B cell (primary cell): Measurements from ENCODE around the gene FAM114A2. TPM values are rescaled to one million over a fixed set of nuclear protein-coding genes. Genes with fewer than 3 reads are reported as not detected.

Experiments used
- ATAC-seq: fragments of 200-7000 bp; cut with Tn5 transposase; one replicate; pipeline ENCODE4 v1.10.0; 2021; ENCODE audit warnings: low read depth, mild to moderate bottlenecking, moderate number of reproducible peaks, moderate library complexity
- CTCF ChIA-PET: fragments of 350-600 bp; sonication (Branson Sonifier 250); formaldehyde crosslinking; loops from one replicate; lab custom pipeline; 2021; ENCODE audit warnings: antibody characterized with exemption, inconsistent platforms; lab: Charles Lee
- POLR2A ChIA-PET: fragments of 350-600 bp; sonication (Branson Sonifier 250); formaldehyde crosslinking; loops from one replicate; lab custom pipeline; 2021; ENCODE audit warnings: antibody characterized with exemption; lab: Charles Lee
- DNase-seq: peaks from one replicate; pipeline ENCODE4 v3.0.0; 2013
- H2AFZ ChIP-seq: 2 replicates; pipeline ENCODE4 v1.6.1; 2012; ENCODE audit warnings: mild to moderate bottlenecking, low read depth, low read length; ENCODE audit not compliant: insufficient read depth, poor library complexity, severe bottlenecking
- H3K27ac ChIP-seq, 2 donors: 1 replicate in 1 of 2; 2 replicates in 1 of 2; pipeline ENCODE4 v1.5.1; 2012 to 2013; ENCODE audit warnings: low read length in 2 of 2, mild to moderate bottlenecking in 2 of 2, moderate library complexity in 1 of 2
- H3K27me3 ChIP-seq, 4 experiments: fragments of 200-600 bp in 1 of 4; sonication (generic) in 1 of 4; replicated peaks in 1 of 4; 1 replicate in 2 of 4; 2 replicates in 2 of 4; pipeline versions ENCODE4 v1.6.1 to v1.7.0; 2013 to 2016; ENCODE audit warnings: low read length in 3 of 4, mild to moderate bottlenecking in 2 of 4, mixed read lengths in 1 of 4, moderate library complexity in 1 of 4; ENCODE audit not compliant: insufficient read depth in 4 of 4, control insufficient read depth in 3 of 4; ENCODE audit errors: control extremely low read depth in 1 of 4
- H3K36me3 ChIP-seq, 2 experiments: replicated peaks in 1 of 2; 1 replicate in 1 of 2; 2 replicates in 1 of 2; pipeline versions ENCODE4 v1.6.1 to v1.7.1; 2013; ENCODE audit warnings: low read length in 1 of 2; ENCODE audit not compliant: insufficient read depth in 2 of 2, control insufficient read depth in 1 of 2; ENCODE audit errors: control extremely low read depth in 1 of 2, extremely low read depth in 1 of 2
- H3K4me1 ChIP-seq, 2 donors: fragments of 200-600 bp in 1 of 2; sonication (generic) in 1 of 2; 1 replicate in 1 of 2; 2 replicates in 1 of 2; pipeline versions ENCODE4 v1.5.1 to v1.6.1; 2013 to 2017; ENCODE audit warnings: low read length in 2 of 2; ENCODE audit not compliant: control insufficient read depth in 2 of 2, insufficient read depth in 2 of 2
- H3K4me2 ChIP-seq: replicated peaks from 2 replicates; pipeline ENCODE3; 2012; ENCODE audit warnings: mild to moderate bottlenecking, low read depth, low read length; ENCODE audit not compliant: poor library complexity, severe bottlenecking
- H3K4me3 ChIP-seq, 5 experiments: fragments of 200-600 bp in 1 of 5; sonication (generic) in 1 of 5; 1 replicate in 3 of 5; 2 replicates in 2 of 5; pipeline versions ENCODE4 v1.5.1 to v1.7.0; 2011 to 2016; ENCODE audit warnings: low read length in 4 of 5, mild to moderate bottlenecking in 4 of 5, low read depth in 2 of 5, control low read depth in 1 of 5, moderate library complexity in 1 of 5; ENCODE audit not compliant: insufficient read depth in 1 of 5; ENCODE audit errors: control extremely low read depth in 1 of 5, extremely low read depth in 1 of 5
- H3K79me2 ChIP-seq: fragments of 200-600 bp; sonication (generic); one replicate; pipeline ENCODE4 v1.6.0; 2016; ENCODE audit warnings: low read length; ENCODE audit not compliant: control insufficient read depth, insufficient read depth
- H3K9ac ChIP-seq: fragments of 200-600 bp; sonication (generic); 2 replicates; pipeline ENCODE4 v1.6.1; 2017; ENCODE audit warnings: mild to moderate bottlenecking, low read length, moderate library complexity
- H3K9me3 ChIP-seq, 3 donors: one replicate each; pipeline versions ENCODE4 v1.6.1 to v1.7.1; 2013; ENCODE audit warnings: low read length in 2 of 3; ENCODE audit not compliant: control insufficient read depth in 2 of 3, insufficient read depth in 1 of 3; ENCODE audit errors: control extremely low read depth in 1 of 3
- H4K20me1 ChIP-seq: 2 replicates; pipeline ENCODE4 v1.6.0; 2012; ENCODE audit warnings: mild to moderate bottlenecking, low read length; ENCODE audit not compliant: insufficient read depth, control insufficient read depth, poor library complexity, severe bottlenecking
- H3K27ac Mint-ChIP-seq: one replicate; pipeline ENCODE4 v1.8.0; 2021; ENCODE audit warnings: mixed read lengths
- H3K27me3 Mint-ChIP-seq: one replicate; pipeline ENCODE4 v1.8.0; 2021; ENCODE audit warnings: mixed read lengths
- H3K4me1 Mint-ChIP-seq: one replicate; pipeline ENCODE4 v1.8.0; 2021; ENCODE audit warnings: mixed read lengths
- H3K4me3 Mint-ChIP-seq: one replicate; pipeline ENCODE4 v1.8.0; 2021; ENCODE audit warnings: mixed read lengths
- H3K9me3 Mint-ChIP-seq: one replicate; pipeline ENCODE4 v1.8.0; 2022; ENCODE audit warnings: mixed read lengths; ENCODE audit not compliant: insufficient read depth
- EZH2 ChIP-seq: IDR thresholded peaks from 2 replicates; pipeline ENCODE4 v1.6.1; 2012; ENCODE audit warnings: borderline replicate concordance, low read depth, mild to moderate bottlenecking, moderate library complexity, low read length; ENCODE audit not compliant: insufficient read depth, poor library complexity, severe bottlenecking
- WGBS: methylation state at CpG from one replicate; pipeline ENCODE4 v1.1.5; 2013; ENCODE audit warnings: missing lambda C conversion rate; ENCODE audit not compliant: insufficient coverage; 5-methylcytosine and 5-hydroxymethylcytosine counted together
- intact Hi-C: fragments of 100-400 bp; cut with micrococcal nuclease; formaldehyde crosslinking; loops from one replicate; pipeline ENCODE4 v1.10.0; 2022
- polyA plus RNA-seq: library from polyadenylated mRNA; depleted of rRNA; stranded (reverse); fragments of >200 nt; gene quantifications from 2 replicates; pipeline ENCODE4 v1.2.3, GENCODE V29; 2012
- total RNA-seq, 2 donors: library from RNA; stranded (reverse); fragments of 120-200 nt in 1 of 2; gene quantifications; 1 replicate in 1 of 2; 2 replicates in 1 of 2; pipeline versions ENCODE4 v1.2.3 to v1.2.4, GENCODE V29; 2013 to 2022
- TF ChIP-seq, protein P1 (sequence below): fragments of 200-600 bp; IDR thresholded peaks from one replicate; pipeline ENCODE4 v1.8.0; 2022; ENCODE audit warnings: antibody characterized with exemption, mild to moderate bottlenecking

Gene FAM114A2
- total and polyA plus RNA-seq, 2 donors (not counting 1 experiment from before 2014, with no cell fraction given), result 6.0 to 34.2 TPM

DNA sequence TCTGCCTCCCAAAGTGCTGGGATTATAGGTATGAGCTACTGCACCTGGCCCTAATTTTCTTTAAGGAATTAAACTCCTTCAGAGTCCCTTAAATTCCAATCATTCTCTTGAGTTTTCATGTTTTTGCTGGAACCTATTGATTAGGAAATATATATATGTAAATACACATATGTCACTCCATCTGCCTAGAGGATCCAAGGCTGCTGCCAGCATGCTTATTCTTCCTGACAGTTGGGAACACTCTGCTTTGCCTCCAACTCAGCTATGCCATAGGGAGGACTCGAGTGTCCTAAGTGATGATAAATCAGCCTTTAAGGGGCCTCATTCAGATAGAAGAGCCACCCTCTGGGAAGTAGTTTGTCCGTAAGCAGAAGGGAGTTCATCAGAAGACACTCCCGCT, 21.9 kb upstream of the FAM114A2 start:
- H3K27ac Mint-ChIP-seq, result no peak overlapping the region
- 92% methylated on average over 2 of the region's 3 CpGs for WGBS

DNA sequence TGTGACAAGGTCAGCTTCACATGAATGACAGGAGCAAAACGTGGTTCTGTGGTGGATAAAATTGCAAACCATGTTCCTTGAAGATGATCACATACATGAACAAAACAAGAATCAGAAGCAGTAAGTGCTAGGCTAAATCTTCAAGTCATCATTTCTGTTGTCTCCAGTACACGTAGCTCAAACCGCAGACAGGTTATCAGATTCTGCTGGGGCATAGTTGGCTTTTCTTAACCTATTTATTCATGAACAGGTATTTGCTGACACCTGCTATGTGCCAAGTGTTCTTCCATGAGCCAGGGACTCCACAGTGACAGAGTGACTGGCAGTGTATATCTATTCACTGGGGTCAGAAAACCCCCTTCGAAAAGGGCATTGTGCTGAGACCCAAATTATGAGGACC, 20.9 kb upstream of the FAM114A2 start:
- ATAC-seq (no peak), DNase-seq (no peak)
- no peak overlapping the region for H3K9ac ChIP-seq
- Mint-ChIP-seq H3K9me3 (no peaks in the 10 kb centered on the region), H3K4me1 (peaks cover 24% of the 10 kb centered on the region), H3K27me3 (no peaks in the 10 kb centered on the region), H3K4me3 (no peak overlapping the region), H3K27ac (no peak overlapping the region)
- H3K27ac ChIP-seq, result no peak overlapping the region
- peaks cover 0 to 4% of the 10 kb centered on the region in 2 experiments for H3K36me3 ChIP-seq
- H3K27me3 ChIP-seq, result no peaks in the 10 kb centered on the region
- no peaks in the 10 kb centered on the region for H3K9me3 ChIP-seq
- H3K4me3 ChIP-seq, result no peak overlapping the region
- no peaks in the 10 kb centered on the region for H3K79me2 ChIP-seq
- TF ChIP-seq, protein P1, sequence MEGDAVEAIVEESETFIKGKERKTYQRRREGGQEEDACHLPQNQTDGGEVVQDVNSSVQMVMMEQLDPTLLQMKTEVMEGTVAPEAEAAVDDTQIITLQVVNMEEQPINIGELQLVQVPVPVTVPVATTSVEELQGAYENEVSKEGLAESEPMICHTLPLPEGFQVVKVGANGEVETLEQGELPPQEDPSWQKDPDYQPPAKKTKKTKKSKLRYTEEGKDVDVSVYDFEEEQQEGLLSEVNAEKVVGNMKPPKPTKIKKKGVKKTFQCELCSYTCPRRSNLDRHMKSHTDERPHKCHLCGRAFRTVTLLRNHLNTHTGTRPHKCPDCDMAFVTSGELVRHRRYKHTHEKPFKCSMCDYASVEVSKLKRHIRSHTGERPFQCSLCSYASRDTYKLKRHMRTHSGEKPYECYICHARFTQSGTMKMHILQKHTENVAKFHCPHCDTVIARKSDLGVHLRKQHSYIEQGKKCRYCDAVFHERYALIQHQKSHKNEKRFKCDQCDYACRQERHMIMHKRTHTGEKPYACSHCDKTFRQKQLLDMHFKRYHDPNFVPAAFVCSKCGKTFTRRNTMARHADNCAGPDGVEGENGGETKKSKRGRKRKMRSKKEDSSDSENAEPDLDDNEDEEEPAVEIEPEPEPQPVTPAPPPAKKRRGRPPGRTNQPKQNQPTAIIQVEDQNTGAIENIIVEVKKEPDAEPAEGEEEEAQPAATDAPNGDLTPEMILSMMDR, result no peak
- no peak for TF ChIP-seq EZH2
- H3K4me1 ChIP-seq, result peaks cover 11 to 19% of the 10 kb centered on the region in 2 donors
- peaks cover 7% of the 10 kb centered on the region for H4K20me1 ChIP-seq
- H3K4me2 ChIP-seq, result no peak overlapping the region
- WGBS, result 75% methylated on average over 2 of the region's 4 CpGs
- no peak overlapping the region for H2AFZ ChIP-seq
- POLR2A ChIA-PET, result no interaction called here
- intact Hi-C loops, result no loop called here
- CTCF ChIA-PET, result interaction anchor here (2.0 to 7.1 kb wide), 2 partner anchors 10 to 13 kb away, joined by 6 to 46 read pairs; no protein-coding TSS in a partner anchor

More for the DNA sequence above, 21.9 kb upstream of the FAM114A2 start:
- ChIA-PET POLR2A (no interaction called here), CTCF (interaction anchor here (7.1 kb wide), 1 partner anchor 12 kb away, joined by 46 read pairs; no protein-coding TSS in a partner anchor)
- H3K4me1 ChIP-seq, result peaks cover 11 to 19% of the 10 kb centered on the region in 2 donors
- H2AFZ ChIP-seq, result no peak overlapping the region
- H3K9ac ChIP-seq, result no peak overlapping the region
- DNase-seq (no peak), ATAC-seq (no peak)
- no peak for TF ChIP-seq EZH2
- TF ChIP-seq, protein P1, result no peak
- Mint-ChIP-seq H3K4me3 (no peak overlapping the region), H3K4me1 (peaks cover 24% of the 10 kb centered on the region), H3K9me3 (no peaks in the 10 kb centered on the region), H3K27me3 (no peaks in the 10 kb centered on the region)
- no peaks in the 10 kb centered on the region for H3K36me3 ChIP-seq
- no peaks in the 10 kb centered on the region for H3K79me2 ChIP-seq
- H3K4me2 ChIP-seq, result no peak overlapping the region
- no peaks in the 10 kb centered on the region for H3K27me3 ChIP-seq
- H4K20me1 ChIP-seq, result peaks cover 7% of the 10 kb centered on the region
- no peaks in the 10 kb centered on the region for H3K9me3 ChIP-seq
- intact Hi-C loops, result no loop called here
- no peak overlapping the region for H3K4me3 ChIP-seq
- no peak overlapping the region for H3K27ac ChIP-seq
